Endothelial cell of umbilical vein (primary cell): ENCODE results near the gene HPF1.

Experiments
- MYC ChIP-seq: IDR thresholded peaks from one replicate; pipeline ENCODE4 v1.6.1; 2011; ENCODE audit warnings: mild to moderate bottlenecking, low read depth, low read length
- TF ChIP-seq, protein P1 (sequence below), 2 donors: IDR thresholded peaks; 1 replicate in 1 of 2; 2 replicates in 1 of 2; pipeline ENCODE4 v1.5.1; 2011; ENCODE audit warnings: low read length in 2 of 2, mild to moderate bottlenecking in 2 of 2, moderate library complexity in 2 of 2, control low read depth in 1 of 2, inconsistent platforms in 1 of 2, low read depth in 1 of 2; ENCODE audit not compliant: insufficient read depth in 1 of 2; ENCODE audit errors: extremely low read depth in 1 of 2

DNA sequence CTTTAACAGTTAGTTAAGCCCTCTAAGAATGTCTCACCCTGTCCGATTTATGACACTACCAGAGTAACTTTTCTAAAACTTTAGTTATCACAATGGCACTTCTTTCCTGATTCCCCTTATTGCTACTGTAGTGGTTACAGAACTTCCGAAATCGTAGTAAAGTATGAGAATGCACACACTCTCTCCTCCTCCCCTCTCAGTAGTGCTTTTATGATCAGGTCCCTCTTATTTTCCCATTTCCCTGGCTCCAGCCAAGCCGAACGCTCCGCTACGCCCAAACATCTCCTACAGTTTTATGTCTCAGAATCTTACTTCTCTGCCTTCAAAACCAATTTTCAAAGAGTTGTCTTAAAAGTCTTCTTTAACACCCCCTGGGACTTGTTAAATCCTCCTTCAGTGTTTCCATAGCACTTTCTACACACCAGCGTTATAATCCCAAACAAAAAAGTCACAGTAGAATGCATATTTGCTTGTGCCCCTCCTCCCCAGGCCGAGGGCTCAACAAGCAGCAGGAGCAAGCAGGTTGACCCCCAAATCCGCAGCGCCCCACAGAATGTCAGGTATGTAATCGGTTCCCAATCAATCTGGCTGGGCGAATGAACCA, 671 bp downstream of the HPF1 start:
- TF ChIP-seq, protein P1, sequence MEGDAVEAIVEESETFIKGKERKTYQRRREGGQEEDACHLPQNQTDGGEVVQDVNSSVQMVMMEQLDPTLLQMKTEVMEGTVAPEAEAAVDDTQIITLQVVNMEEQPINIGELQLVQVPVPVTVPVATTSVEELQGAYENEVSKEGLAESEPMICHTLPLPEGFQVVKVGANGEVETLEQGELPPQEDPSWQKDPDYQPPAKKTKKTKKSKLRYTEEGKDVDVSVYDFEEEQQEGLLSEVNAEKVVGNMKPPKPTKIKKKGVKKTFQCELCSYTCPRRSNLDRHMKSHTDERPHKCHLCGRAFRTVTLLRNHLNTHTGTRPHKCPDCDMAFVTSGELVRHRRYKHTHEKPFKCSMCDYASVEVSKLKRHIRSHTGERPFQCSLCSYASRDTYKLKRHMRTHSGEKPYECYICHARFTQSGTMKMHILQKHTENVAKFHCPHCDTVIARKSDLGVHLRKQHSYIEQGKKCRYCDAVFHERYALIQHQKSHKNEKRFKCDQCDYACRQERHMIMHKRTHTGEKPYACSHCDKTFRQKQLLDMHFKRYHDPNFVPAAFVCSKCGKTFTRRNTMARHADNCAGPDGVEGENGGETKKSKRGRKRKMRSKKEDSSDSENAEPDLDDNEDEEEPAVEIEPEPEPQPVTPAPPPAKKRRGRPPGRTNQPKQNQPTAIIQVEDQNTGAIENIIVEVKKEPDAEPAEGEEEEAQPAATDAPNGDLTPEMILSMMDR (IDR thresholded peaks at IDR 0.05; ENCODE audit: extremely low read depth in 1 of 2, insufficient read depth in 1 of 2, low read depth in 1 of 2, low read length in 2 of 2): no peak
- TF ChIP-seq MYC: no peak
